Right lobe of liver (tissue), 6 donors: Measurements from ENCODE around the gene SLC38A8. TPM values are rescaled to one million over a fixed set of nuclear protein-coding genes. Genes with fewer than 3 reads are reported as not detected.

Experiments
- ATAC-seq, 4 donors: fragments of 200-7000 bp; cut with Tn5 transposase; one replicate each; pipeline ENCODE4 v1.9.1; 2020; ENCODE audit warnings: mild to moderate bottlenecking in 4 of 4, moderate library complexity in 4 of 4
- DNase-seq, 3 donors: peaks; one replicate each; pipeline ENCODE4 v3.0.0-alpha.2; 2020
- H3K27ac ChIP-seq, 3 donors: fragments of 200-600 bp; one replicate each; pipeline ENCODE4 v1.8.0; 2022
- H3K27me3 ChIP-seq, 2 donors: fragments of 200-600 bp; one replicate each; pipeline ENCODE4 v1.8.0; 2022
- H3K36me3 ChIP-seq, 4 donors: fragments of 200-600 bp; sonication (generic) in 1 of 4; one replicate each; pipeline versions ENCODE4 v1.5.1 to v1.8.0; 2017 to 2022; ENCODE audit warnings: control low read depth in 1 of 4
- H3K4me1 ChIP-seq, 4 donors: fragments of 200-600 bp; sonication (generic) in 1 of 4; one replicate each; pipeline versions ENCODE4 v1.5.1 to v1.8.0; 2017 to 2022; ENCODE audit warnings: control low read depth in 1 of 4
- H3K4me3 ChIP-seq, 3 donors: fragments of 200-600 bp; one replicate each; pipeline ENCODE4 v1.8.0; 2022
- H3K9me3 ChIP-seq, 4 donors: fragments of 200-600 bp; sonication (generic) in 1 of 4; one replicate each; pipeline versions ENCODE4 v1.5.1 to v1.8.0; 2017 to 2022; ENCODE audit warnings: control low read depth in 1 of 4
- POLR2A ChIP-seq: fragments of 450-650 bp; IDR thresholded peaks from one replicate; pipeline ENCODE4 v1.6.1; 2017; ENCODE audit warnings: antibody characterized with exemption, mild to moderate bottlenecking
- WGBS: methylation state at CpG from one replicate; pipeline ENCODE4 v1.1.6; 2018; ENCODE audit warnings: low coverage, low lambda C conversion rate; ENCODE audit not compliant: insufficient coverage; ENCODE audit errors: missing lambda C conversion rate; 5-methylcytosine and 5-hydroxymethylcytosine counted together
- intact Hi-C, 2 donors: fragments of 100-400 bp; cut with DNase I; formaldehyde crosslinking; loops; one replicate each; pipeline versions ENCODE4 v1.11.2 to v1.14.1; 2022
- total RNA-seq, 6 experiments: library from RNA; depleted of rRNA in 2 of 6; stranded (reverse); fragments of >200 nt in 2 of 6; fragmentation: NEBNext Ultra II Directional in 3 of 6; extraction: Animal tissue kit (Norgen Biotek cat#: 25700) in 3 of 6; gene quantifications; one replicate each; pipeline versions ENCODE4 v1.1.0 to v1.2.4, GENCODE V29; 2016 to 2023
- TF ChIP-seq, protein P1 (sequence below), 4 donors: fragments of 200-600 bp in 3 of 4; fragments of 450-650 bp in 1 of 4; IDR thresholded peaks; one replicate each; pipeline versions ENCODE4 v1.5.1 to v1.8.0; 2016 to 2022; ENCODE audit warnings: antibody characterized with exemption in 4 of 4, mild to moderate bottlenecking in 2 of 4
- donor health status: DM: no; HTN: yes; CAD: no.
- donor health status: DM: no; HTN: no; CAD: no.
- donor health status: DM: no; HTN: no; CAD: no.
- donor health status: DM: no; HTN: yes; CAD: no.
- donor health status: DM: no; HTN: yes; CAD: no.

The SLC38A8 gene
- total RNA-seq, 6 experiments from 2014 or later = not detected

DNA sequence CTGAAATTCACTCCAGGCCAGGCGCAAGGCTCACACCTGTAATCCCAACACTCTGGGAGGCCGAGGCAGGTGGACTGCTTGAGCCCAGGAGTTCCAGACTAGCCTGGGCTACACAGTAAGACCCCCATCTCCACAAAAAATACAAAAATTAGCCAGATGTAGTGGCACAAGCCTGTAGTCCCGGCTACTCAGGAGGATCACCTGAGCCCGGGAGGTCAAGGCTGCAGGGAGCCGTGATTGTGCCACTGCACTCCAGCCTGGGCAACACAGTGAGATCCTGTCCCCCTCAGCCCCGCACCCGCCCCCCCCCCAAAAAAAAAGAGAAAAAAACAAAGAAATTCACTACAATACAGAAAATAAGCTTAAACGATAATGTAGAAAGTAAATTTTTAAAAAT is 42.7 kb upstream of the SLC38A8 start:
- TF ChIP-seq POLR2A = no peak
- TF ChIP-seq, protein P1, sequence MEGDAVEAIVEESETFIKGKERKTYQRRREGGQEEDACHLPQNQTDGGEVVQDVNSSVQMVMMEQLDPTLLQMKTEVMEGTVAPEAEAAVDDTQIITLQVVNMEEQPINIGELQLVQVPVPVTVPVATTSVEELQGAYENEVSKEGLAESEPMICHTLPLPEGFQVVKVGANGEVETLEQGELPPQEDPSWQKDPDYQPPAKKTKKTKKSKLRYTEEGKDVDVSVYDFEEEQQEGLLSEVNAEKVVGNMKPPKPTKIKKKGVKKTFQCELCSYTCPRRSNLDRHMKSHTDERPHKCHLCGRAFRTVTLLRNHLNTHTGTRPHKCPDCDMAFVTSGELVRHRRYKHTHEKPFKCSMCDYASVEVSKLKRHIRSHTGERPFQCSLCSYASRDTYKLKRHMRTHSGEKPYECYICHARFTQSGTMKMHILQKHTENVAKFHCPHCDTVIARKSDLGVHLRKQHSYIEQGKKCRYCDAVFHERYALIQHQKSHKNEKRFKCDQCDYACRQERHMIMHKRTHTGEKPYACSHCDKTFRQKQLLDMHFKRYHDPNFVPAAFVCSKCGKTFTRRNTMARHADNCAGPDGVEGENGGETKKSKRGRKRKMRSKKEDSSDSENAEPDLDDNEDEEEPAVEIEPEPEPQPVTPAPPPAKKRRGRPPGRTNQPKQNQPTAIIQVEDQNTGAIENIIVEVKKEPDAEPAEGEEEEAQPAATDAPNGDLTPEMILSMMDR (IDR thresholded peaks at IDR 0.05) = no peak
- no peaks in the 10 kb centered on the region for H3K27me3 ChIP-seq
- peaks cover 0 to 3% (median 0%) of the 10 kb centered on the region in 4 donors for H3K4me1 ChIP-seq
- no peak overlapping the region for H3K27ac ChIP-seq
- no peaks in the 10 kb centered on the region for H3K9me3 ChIP-seq
- H3K4me3 ChIP-seq = no peak overlapping the region
- H3K36me3 ChIP-seq = peaks cover 0 to 68% (median 31%) of the 10 kb centered on the region in 4 donors
- WGBS = 59% methylated on average over 6 of the region's 8 CpGs
- intact Hi-C loops = loop anchor here (10.0 kb wide), 1 partner anchor 100 kb away; the partner anchor contains the start of gene TAF1C (in 2 of the 2)
- DNase-seq (no peak), ATAC-seq (no peak)

DNA sequence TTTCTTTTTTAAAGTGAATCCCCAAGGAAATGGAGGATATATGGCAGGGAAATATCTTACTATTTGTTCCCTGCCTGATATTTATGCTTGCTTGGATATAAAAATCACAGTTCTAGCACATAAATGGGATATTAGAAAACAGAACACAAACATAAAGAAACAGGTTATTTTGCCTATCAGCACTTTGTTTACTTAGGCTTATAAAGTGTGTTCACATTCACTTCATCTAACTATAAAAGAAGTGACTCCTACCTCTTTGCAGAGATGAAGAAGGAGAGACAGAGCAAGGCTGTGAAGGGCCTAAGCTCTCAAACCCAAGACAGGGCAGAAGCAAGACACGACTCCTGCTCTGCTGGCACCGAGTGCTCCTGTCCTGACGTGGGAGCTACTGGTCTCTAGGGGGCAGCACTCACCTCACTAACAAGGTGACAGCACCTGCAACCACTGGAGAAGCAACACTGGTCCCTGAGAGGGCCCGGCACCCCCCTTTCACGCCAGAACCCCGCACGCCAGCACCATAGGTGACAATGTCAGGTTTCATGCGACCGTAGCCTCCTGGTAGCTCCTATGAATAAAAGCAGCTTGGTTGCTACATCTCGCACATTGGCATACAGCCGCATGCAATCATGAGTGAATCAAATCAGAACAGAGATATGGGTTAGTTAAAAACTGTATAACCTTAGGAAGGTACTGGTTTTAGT is 42.1 kb upstream of the SLC38A8 start:
- DNase-seq = peak; percentile 59 to 72 (median 70)
- Histone ChIP-seq H3K27me3 (no peaks in the 10 kb centered on the region), H3K27ac (no peak overlapping the region), H3K4me3 (no peak overlapping the region), H3K36me3 (peaks cover 0 to 68% (median 26%) of the 10 kb centered on the region in 4 donors), H3K4me1 (peaks cover 0 to 3% (median 0%) of the 10 kb centered on the region in 4 donors), H3K9me3 (no peaks in the 10 kb centered on the region)
- peak; percentile 87 to 92 (median 90) for ATAC-seq
- intact Hi-C loops = loop anchor here (10.0 kb wide), 1 partner anchor 100 kb away; the partner anchor contains the start of gene TAF1C (in 2 of the 2)
- WGBS = 32% methylated on average over 3 of the region's 11 CpGs
- no peak for TF ChIP-seq POLR2A
- TF ChIP-seq, protein P1 (IDR thresholded peaks at IDR 0.05) = peak; percentile 63 to 83 (median 80)

DNA sequence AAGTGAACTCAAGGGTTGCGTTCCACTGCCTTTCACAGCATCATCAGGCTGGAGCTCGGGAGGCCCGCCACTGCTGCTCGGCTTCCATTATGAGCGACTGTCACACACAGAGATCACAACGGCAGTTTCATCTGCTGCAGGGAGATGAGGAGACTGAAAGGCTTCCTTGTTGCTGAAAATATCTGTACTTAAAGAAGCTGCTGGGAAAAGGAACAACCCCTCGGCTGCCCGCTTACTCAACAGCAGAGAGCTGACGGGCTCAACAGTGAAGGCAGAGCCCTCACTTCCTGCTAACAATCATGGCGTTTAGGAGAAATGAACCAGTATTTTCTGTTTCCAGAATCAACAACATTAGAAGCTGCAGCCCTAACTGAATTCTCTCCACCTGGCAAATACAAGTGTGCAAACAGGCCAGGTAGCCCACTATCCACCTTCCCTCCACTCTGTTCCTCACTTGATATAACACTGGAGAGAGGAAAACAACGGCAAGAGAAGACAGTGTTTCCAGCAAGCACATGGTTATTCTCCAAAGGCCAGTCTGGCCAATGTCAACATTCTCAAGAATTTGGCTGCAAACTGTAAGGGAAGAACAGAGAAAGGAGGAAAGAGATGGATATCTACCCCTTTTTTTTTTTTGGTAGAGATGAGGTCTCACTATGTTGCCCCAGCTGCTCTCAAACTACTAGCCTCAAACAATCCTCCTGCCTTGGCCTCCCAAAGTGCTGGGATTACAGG is 40.4 kb upstream of the SLC38A8 start:
- no peak overlapping the region for H3K27ac ChIP-seq
- H3K4me3 ChIP-seq = no peak overlapping the region
- peak in 3 of 4 donors; percentile 27 to 29 (median 27) for ATAC-seq
- peaks cover 0 to 62% (median 20%) of the 10 kb centered on the region in 4 donors for H3K36me3 ChIP-seq
- H3K4me1 ChIP-seq = peaks cover 0 to 3% (median 0%) of the 10 kb centered on the region in 4 donors
- intact Hi-C loops = loop anchor here (10.0 kb wide), 1 partner anchor 102 kb away; the partner anchor contains the start of gene TAF1C (in 2 of the 2)
- H3K9me3 ChIP-seq = no peaks in the 10 kb centered on the region
- H3K27me3 ChIP-seq = no peaks in the 10 kb centered on the region
- no peak for DNase-seq
- 68% methylated on average over 6 of the region's 11 CpGs for WGBS
- no peak for TF ChIP-seq POLR2A
- TF ChIP-seq, protein P1 (IDR thresholded peaks at IDR 0.05) = no peak

DNA sequence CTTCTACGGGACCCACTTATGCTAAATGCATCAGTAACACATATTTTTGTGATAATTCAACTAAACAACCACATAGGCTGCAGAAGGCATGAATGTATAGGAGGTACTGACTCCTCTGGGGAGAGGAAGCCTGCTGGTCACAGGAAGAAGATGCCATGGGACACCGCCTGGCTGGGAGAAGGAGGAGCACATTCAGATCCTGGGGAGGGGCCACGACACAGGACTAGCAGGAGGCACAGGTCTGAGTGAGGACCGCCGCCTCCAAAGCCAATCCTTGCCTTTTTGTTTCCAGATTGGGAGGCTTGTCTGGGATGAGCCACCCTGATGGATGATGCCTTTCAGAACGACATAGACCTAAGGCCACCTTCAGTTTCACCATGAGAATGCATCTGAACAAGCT is 39.5 kb upstream of the SLC38A8 start:
- intact Hi-C loops = loop anchor here (10.0 kb wide), 1 partner anchor 103 kb away; the partner anchor contains the start of gene TAF1C (in 2 of the 2)
- no peak overlapping the region for H3K27ac ChIP-seq
- no peaks in the 10 kb centered on the region for H3K27me3 ChIP-seq
- H3K4me3 ChIP-seq = no peak overlapping the region
- no peak for TF ChIP-seq POLR2A
- TF ChIP-seq, protein P1 (IDR thresholded peaks at IDR 0.05) = no peak
- peaks cover 0 to 3% (median 0%) of the 10 kb centered on the region in 4 donors for H3K4me1 ChIP-seq
- H3K36me3 ChIP-seq = peaks cover 0 to 53% (median 18%) of the 10 kb centered on the region in 4 donors
- no peaks in the 10 kb centered on the region for H3K9me3 ChIP-seq
- DNase-seq = no peak
- WGBS = 61% methylated on average over 3 of the region's 6 CpGs
- ATAC-seq = no peak
